OCI-LY1 (cell line): Measurements from ENCODE around the gene LMF1.

Source experiments
- EZH2 ChIP-seq: fragments of 200-600 bp; sonication (generic), shearing (Covaris generic); IDR thresholded peaks from 2 replicates; pipeline ENCODE4 v1.8.0; 2017; ENCODE audit warnings: borderline replicate concordance, mixed run types, mild to moderate bottlenecking, antibody characterized with exemption, low read length, moderate library complexity, mixed read lengths
- TF ChIP-seq, protein P1 (sequence below): fragments of 200-600 bp; sonication (generic), shearing (Covaris generic); IDR thresholded peaks from 2 replicates; pipeline ENCODE4 v1.5.1; 2017; ENCODE audit warnings: mild to moderate bottlenecking, antibody characterized with exemption, low read length, moderate library complexity, mixed read lengths

- TF ChIP-seq EZH2: no peak
- TF ChIP-seq, protein P1, sequence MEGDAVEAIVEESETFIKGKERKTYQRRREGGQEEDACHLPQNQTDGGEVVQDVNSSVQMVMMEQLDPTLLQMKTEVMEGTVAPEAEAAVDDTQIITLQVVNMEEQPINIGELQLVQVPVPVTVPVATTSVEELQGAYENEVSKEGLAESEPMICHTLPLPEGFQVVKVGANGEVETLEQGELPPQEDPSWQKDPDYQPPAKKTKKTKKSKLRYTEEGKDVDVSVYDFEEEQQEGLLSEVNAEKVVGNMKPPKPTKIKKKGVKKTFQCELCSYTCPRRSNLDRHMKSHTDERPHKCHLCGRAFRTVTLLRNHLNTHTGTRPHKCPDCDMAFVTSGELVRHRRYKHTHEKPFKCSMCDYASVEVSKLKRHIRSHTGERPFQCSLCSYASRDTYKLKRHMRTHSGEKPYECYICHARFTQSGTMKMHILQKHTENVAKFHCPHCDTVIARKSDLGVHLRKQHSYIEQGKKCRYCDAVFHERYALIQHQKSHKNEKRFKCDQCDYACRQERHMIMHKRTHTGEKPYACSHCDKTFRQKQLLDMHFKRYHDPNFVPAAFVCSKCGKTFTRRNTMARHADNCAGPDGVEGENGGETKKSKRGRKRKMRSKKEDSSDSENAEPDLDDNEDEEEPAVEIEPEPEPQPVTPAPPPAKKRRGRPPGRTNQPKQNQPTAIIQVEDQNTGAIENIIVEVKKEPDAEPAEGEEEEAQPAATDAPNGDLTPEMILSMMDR: no peak
Observed at GRCh38 chr16:991773-992172, 21.0 kb upstream of the LMF1 start.
